ENCODE data around the gene ZBTB4. TPM values are rescaled to one million over a fixed set of nuclear protein-coding genes. Genes with fewer than 3 reads are reported as not detected.

The ZBTB4 gene, protein sequence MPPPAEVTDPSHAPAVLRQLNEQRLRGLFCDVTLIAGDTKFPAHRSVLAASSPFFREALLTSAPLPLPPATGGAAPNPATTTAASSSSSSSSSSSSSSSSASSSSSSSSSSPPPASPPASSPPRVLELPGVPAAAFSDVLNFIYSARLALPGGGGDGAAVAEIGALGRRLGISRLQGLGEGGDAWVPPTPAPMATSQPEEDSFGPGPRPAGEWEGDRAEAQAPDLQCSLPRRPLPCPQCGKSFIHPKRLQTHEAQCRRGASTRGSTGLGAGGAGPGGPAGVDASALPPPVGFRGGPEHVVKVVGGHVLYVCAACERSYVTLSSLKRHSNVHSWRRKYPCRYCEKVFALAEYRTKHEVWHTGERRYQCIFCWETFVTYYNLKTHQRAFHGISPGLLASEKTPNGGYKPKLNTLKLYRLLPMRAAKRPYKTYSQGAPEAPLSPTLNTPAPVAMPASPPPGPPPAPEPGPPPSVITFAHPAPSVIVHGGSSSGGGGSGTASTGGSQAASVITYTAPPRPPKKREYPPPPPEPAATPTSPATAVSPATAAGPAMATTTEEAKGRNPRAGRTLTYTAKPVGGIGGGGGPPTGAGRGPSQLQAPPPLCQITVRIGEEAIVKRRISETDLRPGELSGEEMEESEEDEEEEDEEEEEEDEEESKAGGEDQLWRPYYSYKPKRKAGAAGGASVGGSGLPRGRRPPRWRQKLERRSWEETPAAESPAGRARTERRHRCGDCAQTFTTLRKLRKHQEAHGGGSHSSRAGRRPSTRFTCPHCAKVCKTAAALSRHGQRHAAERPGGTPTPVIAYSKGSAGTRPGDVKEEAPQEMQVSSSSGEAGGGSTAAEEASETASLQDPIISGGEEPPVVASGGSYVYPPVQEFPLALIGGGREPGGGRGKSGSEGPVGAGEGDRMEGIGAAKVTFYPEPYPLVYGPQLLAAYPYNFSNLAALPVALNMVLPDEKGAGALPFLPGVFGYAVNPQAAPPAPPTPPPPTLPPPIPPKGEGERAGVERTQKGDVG
- total RNA-seq (2014; rRNA removed; shearing (Covaris generic)): 13.1 and 18.1 TPM in 2 replicates
- polyA plus RNA-seq (2015; cell fraction: cytosol; rRNA removed): 16.7 and 19.1 TPM in 2 replicates
- polyA plus RNA-seq (2015; cell fraction: nucleus; rRNA removed): 26.0 and 26.9 TPM in 2 replicates

- DNase-seq (ENCODE audit: low read depth): no peak
Measured at GRCh38 chr17:7479213-7480088, at the start of gene ZBTB4. TSS of gene ZBTB4 (minus strand) at chr17:7479631. CDS start at chr17:7466801, 12,830 bp downstream.

DNA sequence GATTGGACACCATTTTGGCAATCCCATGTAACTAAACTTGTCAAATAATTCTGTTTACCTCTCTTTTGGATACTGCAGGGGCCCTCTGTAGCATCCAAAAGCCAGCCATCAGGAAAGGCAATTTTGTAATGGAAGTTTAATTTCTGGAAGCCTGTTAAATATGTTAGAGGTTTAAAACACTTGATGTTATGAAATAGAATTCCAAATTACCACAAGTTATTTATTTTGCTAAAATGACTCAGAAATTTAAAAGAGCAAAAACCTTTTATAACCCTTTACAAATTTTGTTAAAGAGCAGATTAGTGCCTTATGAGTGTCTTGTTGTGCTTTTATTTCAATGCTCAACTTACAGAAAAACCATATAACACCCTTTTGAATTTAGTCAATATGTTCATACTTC is 49.4 kb upstream of the ZBTB4 start:
- no peak for DNase-seq (ENCODE audit: low read depth)

- DNase-seq (ENCODE audit: low read depth): no peak
Measured at GRCh38 chr17:7523033-7523432, 43.6 kb upstream of the ZBTB4 start.

GRCh38 chr17:7515911-7516610 is 36.6 kb upstream of the ZBTB4 start:
- no peak for DNase-seq (ENCODE audit: low read depth)

DNA sequence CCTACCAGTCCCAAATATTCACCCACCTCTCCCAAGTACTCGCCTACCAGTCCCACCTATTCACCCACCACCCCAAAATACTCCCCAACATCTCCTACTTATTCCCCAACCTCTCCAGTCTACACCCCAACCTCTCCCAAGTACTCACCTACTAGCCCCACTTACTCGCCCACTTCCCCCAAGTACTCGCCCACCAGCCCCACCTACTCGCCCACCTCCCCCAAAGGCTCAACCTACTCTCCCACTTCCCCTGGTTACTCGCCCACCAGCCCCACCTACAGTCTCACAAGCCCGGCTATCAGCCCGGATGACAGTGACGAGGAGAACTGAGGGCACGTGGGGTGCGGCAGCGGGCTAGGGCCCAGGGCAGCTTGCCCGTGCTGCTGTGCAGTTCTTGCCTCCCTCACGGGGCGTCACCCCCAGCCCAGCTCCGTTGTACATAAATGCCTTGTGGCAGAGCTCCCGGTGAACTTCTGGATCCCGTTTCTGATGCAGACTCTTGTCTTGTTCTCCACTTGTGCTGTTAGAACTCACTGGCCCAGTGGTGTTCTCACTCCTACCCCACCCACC is 34.5 kb upstream of the ZBTB4 start:
- DNase-seq (ENCODE audit: low read depth): no peak

GRCh38 chr17:7512824-7513540 is 33.6 kb upstream of the ZBTB4 start:
- no peak for DNase-seq (ENCODE audit: low read depth)

DNA sequence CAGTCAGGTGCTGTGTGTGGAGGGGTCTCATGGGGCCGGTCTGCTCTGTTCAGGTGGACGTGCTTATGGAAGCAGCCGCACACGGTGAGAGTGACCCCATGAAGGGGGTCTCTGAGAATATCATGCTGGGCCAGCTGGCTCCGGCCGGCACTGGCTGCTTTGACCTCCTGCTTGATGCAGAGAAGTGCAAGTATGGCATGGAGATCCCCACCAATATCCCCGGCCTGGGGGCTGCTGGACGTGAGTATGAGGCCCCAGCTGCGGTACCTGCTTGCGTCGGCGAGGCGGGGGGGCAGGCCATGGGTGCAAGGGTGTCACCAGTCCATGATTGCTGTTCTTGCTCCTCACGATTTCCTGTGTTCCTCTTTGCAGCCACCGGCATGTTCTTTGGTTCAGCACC is 32.7 kb upstream of the ZBTB4 start:
- DNase-seq (ENCODE audit: low read depth): no peak

GRCh38 chr17:7511108-7511507 is 31.7 kb upstream of the ZBTB4 start:
- no peak for DNase-seq (ENCODE audit: low read depth)

DNA sequence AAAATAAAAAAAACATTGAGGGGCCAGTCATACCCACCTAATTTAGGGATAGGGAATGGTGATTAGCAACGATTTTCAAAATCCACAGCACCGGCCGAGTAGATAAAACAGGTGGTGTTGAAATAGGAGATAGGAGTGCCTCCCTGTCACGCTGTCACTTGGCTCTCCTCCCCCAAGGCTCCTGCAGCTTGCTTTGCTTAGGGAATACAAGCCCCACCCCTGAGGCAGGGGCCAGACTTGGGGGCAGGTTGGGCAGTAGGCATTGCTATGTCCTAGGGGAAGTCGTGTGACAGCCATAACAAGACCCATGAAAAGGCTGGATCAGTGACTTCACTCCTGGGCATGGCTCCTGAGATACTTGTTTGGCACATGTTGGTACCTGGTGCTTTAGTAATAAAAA is 30.5 kb upstream of the ZBTB4 start:
- DNase-seq (ENCODE audit: low read depth): no peak

DNA sequence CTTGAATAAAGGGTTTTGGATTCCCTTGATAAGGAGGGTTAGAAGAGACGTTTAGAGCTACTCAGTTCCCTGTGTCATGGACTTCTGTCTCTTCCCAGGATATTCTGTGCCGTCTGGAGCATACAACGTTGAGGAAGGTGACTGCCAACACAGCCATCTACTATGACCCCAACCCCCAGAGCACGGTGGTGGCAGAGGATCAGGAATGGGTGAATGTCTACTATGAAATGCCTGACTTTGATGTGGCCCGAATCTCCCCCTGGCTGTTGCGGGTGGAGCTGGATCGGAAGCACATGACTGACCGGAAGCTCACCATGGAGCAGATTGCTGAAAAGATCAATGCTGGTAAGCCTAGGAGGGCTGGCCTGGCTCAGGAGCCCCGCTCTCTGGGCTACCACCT is 29.4 kb upstream of the ZBTB4 start:
- no peak for DNase-seq (ENCODE audit: low read depth)

DNA sequence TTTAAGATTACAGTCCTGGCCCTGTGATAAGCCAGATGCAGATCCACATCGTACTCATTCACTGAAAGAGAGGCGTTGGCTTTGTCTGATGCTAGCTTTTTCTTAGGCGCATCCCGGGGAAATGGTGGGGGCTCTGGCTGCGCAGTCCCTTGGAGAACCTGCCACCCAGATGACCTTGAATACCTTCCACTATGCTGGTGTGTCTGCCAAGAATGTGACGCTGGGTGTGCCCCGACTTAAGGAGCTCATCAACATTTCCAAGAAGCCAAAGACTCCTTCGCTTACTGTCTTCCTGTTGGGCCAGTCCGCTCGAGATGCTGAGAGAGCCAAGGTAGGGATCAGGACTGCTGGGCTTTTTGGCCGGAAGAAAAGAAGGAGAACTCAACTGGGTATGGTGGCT is 28.7 kb upstream of the ZBTB4 start:
- no peak for DNase-seq (ENCODE audit: low read depth)

- no peak for DNase-seq (ENCODE audit: low read depth)
Measured at GRCh38 chr17:7503521-7503920, 24.1 kb upstream of the ZBTB4 start.

DNA sequence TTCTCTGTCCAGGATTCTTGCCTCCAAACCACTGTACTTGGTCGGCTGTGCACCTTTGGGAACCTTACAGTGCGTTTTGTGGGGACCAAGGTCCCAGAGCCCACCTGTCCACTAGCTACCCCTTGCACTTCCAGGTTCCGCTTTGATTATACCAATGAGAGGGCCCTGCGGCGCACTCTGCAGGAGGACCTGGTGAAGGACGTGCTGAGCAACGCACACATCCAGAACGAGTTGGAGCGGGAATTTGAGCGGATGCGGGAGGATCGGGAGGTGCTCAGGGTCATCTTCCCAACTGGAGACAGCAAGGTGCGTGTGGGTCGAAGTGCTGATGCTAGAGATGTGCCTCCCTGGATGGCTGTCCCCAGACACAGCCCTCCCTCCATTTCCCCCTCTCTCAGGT is 23.6 kb upstream of the ZBTB4 start:
- DNase-seq (ENCODE audit: low read depth): no peak

- DNase-seq (ENCODE audit: low read depth): no peak
Measured at GRCh38 chr17:7502171-7502847, 22.9 kb upstream of the ZBTB4 start.

- DNase-seq (ENCODE audit: low read depth): no peak
Measured at GRCh38 chr17:7501729-7502128, 22.3 kb upstream of the ZBTB4 start.

GRCh38 chr17:7499161-7499560 is 19.7 kb upstream of the ZBTB4 start:
- DNase-seq (ENCODE audit: low read depth): no peak

- no peak for DNase-seq (ENCODE audit: low read depth)
Measured at GRCh38 chr17:7497636-7498035, 18.2 kb upstream of the ZBTB4 start.

DNA sequence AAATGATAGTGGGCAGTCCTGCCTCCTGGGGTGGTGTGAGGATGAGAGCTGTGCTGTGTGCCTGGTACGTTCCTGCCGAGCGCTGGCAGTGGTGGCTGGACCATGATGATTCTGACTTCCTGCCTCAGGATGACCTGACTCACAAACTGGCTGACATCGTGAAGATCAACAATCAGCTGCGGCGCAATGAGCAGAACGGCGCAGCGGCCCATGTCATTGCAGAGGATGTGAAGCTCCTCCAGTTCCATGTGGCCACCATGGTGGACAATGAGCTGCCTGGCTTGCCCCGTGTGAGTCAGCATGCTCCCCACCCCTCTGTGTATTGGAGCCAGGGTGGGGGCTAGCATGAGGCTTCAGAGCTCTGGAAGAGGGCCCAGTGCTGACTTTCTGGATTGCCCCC is 17.8 kb upstream of the ZBTB4 start:
- no peak for DNase-seq (ENCODE audit: low read depth)

Data from HT1080 (cell line).